ENCODE results near the gene NIT2. TPM values are rescaled to one million over a fixed set of nuclear protein-coding genes. Genes with fewer than 3 reads are reported as not detected.

Gene NIT2
- total RNA-seq, 2 donors from 2014 or later = 35.5 to 48.1 TPM

DNA sequence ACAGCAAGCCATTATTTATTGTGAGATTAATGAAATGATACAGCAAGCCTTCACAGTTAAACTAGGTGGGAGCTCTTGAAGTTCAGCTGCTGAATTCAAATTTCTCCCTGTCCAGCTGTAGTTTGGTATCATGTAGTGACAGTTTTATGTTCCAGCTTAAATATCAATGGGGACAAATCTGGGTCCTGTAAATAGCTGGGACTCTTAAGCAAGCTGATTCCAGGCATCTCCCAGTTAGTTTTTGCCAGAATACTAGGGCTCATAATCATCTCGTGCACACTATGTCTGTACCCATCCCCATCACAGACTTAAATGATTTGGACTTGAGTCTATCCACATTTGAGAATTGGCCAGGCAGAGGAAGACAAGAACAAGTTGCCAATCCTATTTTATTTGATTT is 27.9 kb upstream of the NIT2 start:
- WGBS, 2 experiments (ENCODE audit: insufficient coverage in 1 of 2, insufficient read length in 1 of 2) = 85 to 100% methylated on average over 1 of the region's 1 CpG
- no peak overlapping the region for H3K4me3 Mint-ChIP-seq

GRCh38 chr3:100310355-100310965 is 24.1 kb upstream of the NIT2 start:
- DNase-seq = no peak
- H3K4me3 ChIP-seq (ENCODE audit: low read length) = no peak overlapping the region
- TF ChIP-seq, protein P1, sequence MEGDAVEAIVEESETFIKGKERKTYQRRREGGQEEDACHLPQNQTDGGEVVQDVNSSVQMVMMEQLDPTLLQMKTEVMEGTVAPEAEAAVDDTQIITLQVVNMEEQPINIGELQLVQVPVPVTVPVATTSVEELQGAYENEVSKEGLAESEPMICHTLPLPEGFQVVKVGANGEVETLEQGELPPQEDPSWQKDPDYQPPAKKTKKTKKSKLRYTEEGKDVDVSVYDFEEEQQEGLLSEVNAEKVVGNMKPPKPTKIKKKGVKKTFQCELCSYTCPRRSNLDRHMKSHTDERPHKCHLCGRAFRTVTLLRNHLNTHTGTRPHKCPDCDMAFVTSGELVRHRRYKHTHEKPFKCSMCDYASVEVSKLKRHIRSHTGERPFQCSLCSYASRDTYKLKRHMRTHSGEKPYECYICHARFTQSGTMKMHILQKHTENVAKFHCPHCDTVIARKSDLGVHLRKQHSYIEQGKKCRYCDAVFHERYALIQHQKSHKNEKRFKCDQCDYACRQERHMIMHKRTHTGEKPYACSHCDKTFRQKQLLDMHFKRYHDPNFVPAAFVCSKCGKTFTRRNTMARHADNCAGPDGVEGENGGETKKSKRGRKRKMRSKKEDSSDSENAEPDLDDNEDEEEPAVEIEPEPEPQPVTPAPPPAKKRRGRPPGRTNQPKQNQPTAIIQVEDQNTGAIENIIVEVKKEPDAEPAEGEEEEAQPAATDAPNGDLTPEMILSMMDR (conservative IDR thresholded peaks at IDR 0.05) = no peak
- WGBS, 2 experiments (ENCODE audit: insufficient coverage in 1 of 2, insufficient read length in 1 of 2) = 96 to 100% methylated on average over 3 of the region's 3 CpGs
- Mint-ChIP-seq H3K27ac (no peak overlapping the region), H3K4me3 (no peak overlapping the region), H3K4me1 (no peaks in the 10 kb centered on the region), H3K27me3 (ENCODE audit: insufficient read depth) (no peaks in the 10 kb centered on the region), H3K9me3 (no peaks in the 10 kb centered on the region), H3K36me3 (ENCODE audit: low read depth) (peaks cover 20% of the 10 kb centered on the region)
- no peaks in the 10 kb centered on the region for H3K4me1 ChIP-seq (ENCODE audit: control insufficient read depth, insufficient read depth, low read length)
- no peak overlapping the region for H3K9ac ChIP-seq (ENCODE audit: extremely low read depth, low read length, poor library complexity, severe bottlenecking)
- H3K27me3 ChIP-seq (ENCODE audit: control insufficient read depth, insufficient read depth, low read length, poor library complexity, severe bottlenecking) = no peaks in the 10 kb centered on the region
- H3K27ac ChIP-seq (ENCODE audit: low read depth, low read length) = no peak overlapping the region
- H3K9me3 ChIP-seq (ENCODE audit: control insufficient read depth, low read length) = no peaks in the 10 kb centered on the region
- H3K36me3 ChIP-seq (ENCODE audit: control insufficient read depth, insufficient read depth, low read length) = peaks cover 46% of the 10 kb centered on the region

More for the DNA sequence above, 27.9 kb upstream of the NIT2 start:
- no peak for DNase-seq
- Mint-ChIP-seq H3K36me3 (ENCODE audit: low read depth) (peaks cover 19% of the 10 kb centered on the region), H3K27ac (no peak overlapping the region), H3K27me3 (ENCODE audit: insufficient read depth) (no peaks in the 10 kb centered on the region), H3K9me3 (no peaks in the 10 kb centered on the region), H3K4me1 (no peaks in the 10 kb centered on the region)
- Histone ChIP-seq H3K4me3 (ENCODE audit: low read length) (no peak overlapping the region), H3K27me3 (ENCODE audit: control insufficient read depth, insufficient read depth, low read length, poor library complexity, severe bottlenecking) (no peaks in the 10 kb centered on the region), H3K4me1 (ENCODE audit: control insufficient read depth, insufficient read depth, low read length) (no peaks in the 10 kb centered on the region), H3K9me3 (ENCODE audit: control insufficient read depth, low read length) (no peaks in the 10 kb centered on the region), H3K9ac (ENCODE audit: extremely low read depth, low read length, poor library complexity, severe bottlenecking) (no peak overlapping the region), H3K36me3 (ENCODE audit: control insufficient read depth, insufficient read depth, low read length) (peaks cover 45% of the 10 kb centered on the region), H3K27ac (ENCODE audit: low read depth, low read length) (no peak overlapping the region)
- TF ChIP-seq, protein P1 (conservative IDR thresholded peaks at IDR 0.05) = no peak

DNA sequence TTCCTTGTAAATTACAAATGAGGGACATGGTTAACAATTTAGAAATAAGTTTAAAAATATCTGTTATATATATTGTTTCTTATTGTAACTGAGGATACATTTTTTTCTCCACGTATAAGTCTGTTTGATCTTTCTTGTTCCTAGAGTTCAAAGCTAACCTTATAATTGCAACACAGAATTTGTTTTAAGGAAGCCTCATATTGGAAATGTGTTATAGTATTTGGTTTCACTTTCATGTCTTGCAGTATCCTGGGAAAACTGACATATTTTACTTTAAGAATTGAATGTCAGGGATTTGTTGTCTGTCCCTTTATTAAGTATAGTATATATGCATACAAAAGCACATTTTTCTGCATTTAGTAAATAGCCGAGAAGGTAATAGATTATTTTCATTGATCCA is 23.5 kb upstream of the NIT2 start:
- peaks cover 19% of the 10 kb centered on the region for H3K36me3 Mint-ChIP-seq (ENCODE audit: low read depth)
- Histone ChIP-seq H3K9ac (ENCODE audit: extremely low read depth, low read length, poor library complexity, severe bottlenecking) (no peak overlapping the region), H3K4me3 (ENCODE audit: low read length) (no peak overlapping the region), H3K9me3 (ENCODE audit: control insufficient read depth, low read length) (no peaks in the 10 kb centered on the region), H3K27me3 (ENCODE audit: control insufficient read depth, insufficient read depth, low read length, poor library complexity, severe bottlenecking) (no peaks in the 10 kb centered on the region), H3K27ac (ENCODE audit: low read depth, low read length) (no peak overlapping the region), H3K4me1 (ENCODE audit: control insufficient read depth, insufficient read depth, low read length) (no peaks in the 10 kb centered on the region), H3K36me3 (ENCODE audit: control insufficient read depth, insufficient read depth, low read length) (peaks cover 45% of the 10 kb centered on the region)
- H3K27me3 Mint-ChIP-seq (ENCODE audit: insufficient read depth) = no peaks in the 10 kb centered on the region
- no peaks in the 10 kb centered on the region for H3K4me1 Mint-ChIP-seq
- H3K9me3 Mint-ChIP-seq = no peaks in the 10 kb centered on the region
- TF ChIP-seq, protein P1 (conservative IDR thresholded peaks at IDR 0.05) = no peak
- no peak overlapping the region for H3K27ac Mint-ChIP-seq
- DNase-seq = no peak
- WGBS, 2 experiments (ENCODE audit: insufficient coverage in 1 of 2, insufficient read length in 1 of 2) = 87% methylated on average over 1 of the region's 2 CpGs; no CpG with 5 or more reads in 1 of the 2 experiments
- H3K4me3 Mint-ChIP-seq = no peak overlapping the region
